Retinal pigment epithelial cell (primary cell): Measurements from ENCODE around the gene SRRM3.
"Not testable (repeated sequence)": the region's sequence is repeated elsewhere in the genome, so short reads cannot be mapped to it uniquely, and the experiment has no call there.

Experiments
- DNase-seq: peaks from one replicate; pipeline ENCODE4 v3.0.0-alpha.2; 2010; ENCODE audit warnings: low read depth
- H3K4me3 ChIP-seq: 2 replicates; pipeline ENCODE4 v1.5.1; 2011; ENCODE audit warnings: mild to moderate bottlenecking, low read length, control low read depth, moderate library complexity
- TF ChIP-seq, protein P1 (sequence below): conservative IDR thresholded peaks from 2 replicates; pipeline ENCODE4 v1.5.1; 2011; ENCODE audit warnings: low read depth, low read length, control low read depth, inconsistent platforms

Gene SRRM3

DNA sequence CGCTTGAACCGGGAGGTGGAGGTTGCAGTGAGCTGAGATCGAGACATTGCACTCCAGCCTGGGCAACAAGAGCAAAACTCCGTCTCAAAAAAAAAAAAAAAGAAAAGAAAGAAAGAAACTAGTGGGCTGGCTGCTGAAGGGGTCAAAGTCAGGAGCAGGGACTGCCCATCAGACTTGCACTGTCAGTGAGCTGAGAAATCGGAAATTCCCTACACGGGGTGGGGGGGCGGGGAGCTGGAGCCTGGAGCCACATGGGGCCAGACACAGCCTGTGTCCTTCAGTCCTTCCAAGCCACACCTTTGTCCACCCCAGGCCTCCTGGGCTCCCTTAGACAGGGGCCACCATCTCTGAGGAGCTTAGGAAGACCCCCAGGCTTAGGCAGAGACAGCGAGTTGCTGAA is 34.5 kb downstream of the SRRM3 start:
- TF ChIP-seq, protein P1, sequence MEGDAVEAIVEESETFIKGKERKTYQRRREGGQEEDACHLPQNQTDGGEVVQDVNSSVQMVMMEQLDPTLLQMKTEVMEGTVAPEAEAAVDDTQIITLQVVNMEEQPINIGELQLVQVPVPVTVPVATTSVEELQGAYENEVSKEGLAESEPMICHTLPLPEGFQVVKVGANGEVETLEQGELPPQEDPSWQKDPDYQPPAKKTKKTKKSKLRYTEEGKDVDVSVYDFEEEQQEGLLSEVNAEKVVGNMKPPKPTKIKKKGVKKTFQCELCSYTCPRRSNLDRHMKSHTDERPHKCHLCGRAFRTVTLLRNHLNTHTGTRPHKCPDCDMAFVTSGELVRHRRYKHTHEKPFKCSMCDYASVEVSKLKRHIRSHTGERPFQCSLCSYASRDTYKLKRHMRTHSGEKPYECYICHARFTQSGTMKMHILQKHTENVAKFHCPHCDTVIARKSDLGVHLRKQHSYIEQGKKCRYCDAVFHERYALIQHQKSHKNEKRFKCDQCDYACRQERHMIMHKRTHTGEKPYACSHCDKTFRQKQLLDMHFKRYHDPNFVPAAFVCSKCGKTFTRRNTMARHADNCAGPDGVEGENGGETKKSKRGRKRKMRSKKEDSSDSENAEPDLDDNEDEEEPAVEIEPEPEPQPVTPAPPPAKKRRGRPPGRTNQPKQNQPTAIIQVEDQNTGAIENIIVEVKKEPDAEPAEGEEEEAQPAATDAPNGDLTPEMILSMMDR: no peak
- no peak for DNase-seq
- H3K4me3 ChIP-seq: no peak overlapping the region

DNA sequence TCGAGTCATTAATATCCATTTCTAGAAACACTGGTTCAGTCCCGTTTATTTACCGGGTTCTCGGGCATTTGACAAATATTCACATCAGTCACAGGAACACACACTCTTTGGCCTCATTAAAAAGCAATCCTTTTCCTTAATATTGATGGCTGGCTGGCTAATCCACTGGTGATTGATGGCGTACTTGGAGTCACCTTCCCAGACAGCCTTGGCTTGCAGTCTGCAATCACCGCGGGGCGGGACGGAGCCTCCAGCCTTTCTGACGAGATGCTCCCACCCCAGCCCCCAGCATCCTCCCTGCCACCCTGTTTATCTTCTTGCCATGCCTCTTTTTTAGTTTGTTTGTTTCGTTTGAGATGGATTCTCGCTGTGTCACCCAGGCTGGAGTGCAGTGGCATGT is 36.6 kb downstream of the SRRM3 start:
- no peak for DNase-seq
- TF ChIP-seq, protein P1: no peak
- no peak overlapping the region for H3K4me3 ChIP-seq

DNA sequence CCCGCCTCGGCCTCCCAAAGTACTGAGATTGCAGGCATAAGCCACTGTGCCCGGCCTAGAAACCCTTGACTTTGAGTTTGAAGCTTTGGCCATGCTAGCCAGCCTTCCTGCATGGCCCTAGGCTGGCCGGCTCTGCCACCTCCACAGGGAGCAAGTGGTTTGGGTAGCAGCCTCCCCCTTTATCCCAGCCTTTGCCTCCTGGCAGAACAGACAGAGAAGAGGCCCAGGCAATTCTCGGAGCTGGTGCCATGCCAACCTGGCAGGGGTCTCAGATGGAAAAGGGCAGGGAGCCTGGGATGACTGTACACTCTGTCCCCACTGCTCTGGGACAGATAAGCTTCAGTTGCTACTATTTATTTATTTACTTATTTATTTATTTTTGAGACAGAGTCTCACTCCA is 39.4 kb downstream of the SRRM3 start:
- no peak for DNase-seq
- H3K4me3 ChIP-seq: no peak overlapping the region
- TF ChIP-seq, protein P1: no peak

DNA sequence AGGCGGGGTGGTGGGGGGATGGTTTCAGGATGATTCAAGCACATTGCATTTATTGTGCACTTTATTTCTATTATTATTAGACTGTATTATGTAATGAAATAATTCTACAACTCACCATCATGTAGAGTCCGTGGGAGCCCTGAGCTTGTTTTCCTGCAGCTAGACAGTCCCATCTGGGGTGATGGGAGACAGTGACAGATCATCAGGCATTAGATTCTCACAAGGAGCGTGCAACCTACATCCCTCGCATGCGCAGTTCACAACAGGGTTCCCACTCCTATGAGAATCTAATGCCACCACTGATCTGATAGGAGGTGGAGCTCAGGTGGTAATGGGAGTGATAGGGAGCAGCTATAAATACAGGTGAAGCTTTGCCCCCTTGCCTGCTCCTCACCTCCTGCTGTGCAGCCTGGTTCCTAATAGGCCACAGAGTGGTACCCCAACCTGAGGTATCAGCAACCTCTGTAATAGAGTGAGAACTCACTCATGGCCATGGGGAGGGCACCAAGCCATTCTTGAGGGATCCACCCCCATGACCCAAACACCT is 40.9 kb downstream of the SRRM3 start:
- DNase-seq, H3K4me3 ChIP-seq: not testable (repeated sequence)

DNA sequence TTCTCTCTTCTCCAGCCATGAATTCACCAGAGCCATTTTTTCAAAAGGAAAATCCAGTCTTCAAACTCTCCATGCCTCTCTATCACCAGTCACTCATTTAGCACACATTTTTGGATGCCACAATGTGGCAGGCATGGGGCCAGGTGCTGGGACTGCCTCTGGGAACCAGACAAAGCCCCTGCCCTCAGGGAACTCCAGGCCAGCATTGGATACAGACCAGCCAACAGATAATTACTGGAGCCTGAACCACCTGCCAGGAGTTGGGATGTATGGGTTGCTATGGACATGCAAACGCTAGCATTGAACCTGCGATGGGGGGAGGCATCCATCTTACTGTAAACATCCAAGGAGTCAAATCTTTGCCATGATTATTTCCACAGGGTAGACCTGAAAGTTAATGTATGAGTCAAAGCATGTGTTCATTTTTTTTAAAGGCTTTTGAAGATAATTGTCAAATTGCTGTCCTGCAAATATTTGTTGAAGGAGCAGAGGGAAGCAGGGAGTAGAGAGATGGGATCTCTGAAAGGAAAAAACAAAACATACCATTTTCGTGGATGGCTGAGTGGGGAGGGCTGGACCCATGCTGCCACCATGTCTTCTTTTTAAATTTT is 43.2 kb downstream of the SRRM3 start:
- no peak overlapping the region for H3K4me3 ChIP-seq
- TF ChIP-seq, protein P1: no peak
- no peak for DNase-seq

DNA sequence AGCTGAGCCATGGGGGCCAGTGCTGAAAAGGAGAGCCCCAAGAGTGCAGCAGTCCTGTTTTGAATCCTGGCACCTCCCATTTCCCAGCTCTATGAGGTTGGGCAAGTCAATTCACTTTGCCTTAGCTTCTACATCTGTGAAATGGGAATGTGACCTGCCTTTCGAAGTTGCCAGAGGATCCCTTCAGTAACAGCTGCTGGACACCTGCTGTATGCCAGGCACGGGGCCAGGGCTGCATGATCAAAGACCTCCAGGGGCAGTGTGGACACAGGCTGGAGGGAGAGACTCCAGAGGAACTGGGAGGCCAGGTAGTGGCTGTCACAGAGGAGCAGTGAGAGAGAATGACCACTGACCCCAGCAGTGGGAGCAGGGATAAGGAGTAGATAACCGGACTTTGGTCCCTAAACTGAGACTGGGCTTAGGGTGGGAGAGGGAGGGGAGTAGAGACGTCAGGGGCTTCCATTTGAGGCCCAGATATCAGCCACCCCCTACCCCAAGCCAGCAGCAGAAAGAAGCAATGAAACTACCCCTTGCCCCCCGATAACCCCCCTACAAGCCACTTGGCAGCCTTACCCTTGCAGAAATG is 45.2 kb downstream of the SRRM3 start:
- H3K4me3 ChIP-seq: no peak overlapping the region
- no peak for DNase-seq
- TF ChIP-seq, protein P1: no peak

DNA sequence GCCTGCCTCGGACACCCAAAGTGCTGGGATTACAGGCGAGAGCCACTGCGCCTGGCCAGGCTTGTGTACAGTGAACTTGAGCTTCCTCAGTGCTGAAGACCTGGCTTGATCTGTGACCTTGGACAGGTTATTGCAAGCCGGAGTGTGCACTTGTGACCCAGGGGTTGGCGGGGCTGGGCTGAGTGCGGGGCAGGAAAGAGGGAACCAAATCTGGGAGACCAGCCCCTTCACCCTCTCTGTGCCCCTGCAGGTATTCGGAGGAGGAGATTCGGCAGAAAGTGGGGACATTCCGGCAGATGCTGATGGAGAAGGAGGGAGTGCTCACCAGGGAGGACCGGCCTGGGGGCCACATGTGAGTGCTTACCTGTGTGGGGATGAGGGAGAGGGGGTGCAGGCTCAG is 46.2 kb downstream of the SRRM3 start:
- DNase-seq: no peak
- TF ChIP-seq, protein P1: no peak
- no peak overlapping the region for H3K4me3 ChIP-seq
